ENCODE results near the gene FAM229A. TPM values are rescaled to one million over a fixed set of nuclear protein-coding genes. Genes with fewer than 3 reads are reported as not detected.

Gene FAM229A
- total RNA-seq, 1 experiment from 2014 or later: 5.6 TPM

GRCh38 chr1:32406629-32407111, 44.4 kb upstream of the FAM229A start:
- Histone ChIP-seq H4K5ac (ENCODE audit: insufficient read length, low read depth, low read length) (no peak overlapping the region), H2BK20ac (ENCODE audit: low read depth, low read length, poor library complexity, severe bottlenecking) (no peak overlapping the region), H3K79me2 (ENCODE audit: insufficient read depth, low read length) (no peaks in the 10 kb centered on the region), H3K4me1 (ENCODE audit: insufficient read depth, low read length) (no peaks in the 10 kb centered on the region), H4K91ac (ENCODE audit: insufficient read length, low read depth, low read length) (no peak overlapping the region), H2AK5ac (ENCODE audit: insufficient read length, low read length) (no peak overlapping the region), H3K27me3 (ENCODE audit: insufficient read depth, low read length) (no peaks in the 10 kb centered on the region), H3K18ac (ENCODE audit: insufficient read length, low read depth, low read length) (no peak overlapping the region), H3K56ac (ENCODE audit: insufficient read length, low read depth, low read length) (no peak overlapping the region), H3K9me3 (ENCODE audit: control insufficient read depth, low read depth, low read length) (no peaks in the 10 kb centered on the region), H4K8ac (replicated peaks; ENCODE audit: insufficient read length, low read depth, low read length) (no peak overlapping the region), H3K27ac (ENCODE audit: insufficient read length, low read depth, low read length) (no peak overlapping the region), H3K9ac (ENCODE audit: extremely low read depth, insufficient read length, low read length) (no peak overlapping the region), H2BK15ac (ENCODE audit: low read depth, low read length) (no peak overlapping the region), H3K79me1 (ENCODE audit: insufficient read depth, low read depth, low read length, poor library complexity, severe bottlenecking) (no peaks in the 10 kb centered on the region), H3K4ac (ENCODE audit: low read depth, low read length) (no peak overlapping the region), H3K14ac (ENCODE audit: insufficient read depth, low read length) (no peak overlapping the region), H2AFZ (ENCODE audit: low read length) (no peak overlapping the region), H2BK120ac (ENCODE audit: low read depth, low read length, poor library complexity, severe bottlenecking) (no peak overlapping the region), H3K23me2 (ENCODE audit: insufficient read length, low read depth, low read length, poor library complexity, severe bottlenecking) (no peaks in the 10 kb centered on the region), H2BK12ac (ENCODE audit: insufficient read length, low read depth, low read length) (no peak overlapping the region), H2BK5ac (ENCODE audit: insufficient read length, low read length) (no peak overlapping the region), H3K23ac (ENCODE audit: insufficient read length, low read depth, low read length) (no peak overlapping the region), H3K4me2 (ENCODE audit: insufficient read depth, insufficient read length, low read length) (no peak overlapping the region), H4K20me1 (ENCODE audit: control insufficient read depth, insufficient read depth, insufficient read length) (no peaks in the 10 kb centered on the region), H3T11ph (ENCODE audit: low read length) (no peak overlapping the region)
- Mint-ChIP-seq H3K9me3 (no peaks in the 10 kb centered on the region), H3K27ac (no peak overlapping the region), H3K4me3 (no peak overlapping the region), H3K4me1 (peaks cover 0 to 6% of the 10 kb centered on the region in 2 experiments; a peak in 1 of 4 replicates), H3K27me3 (ENCODE audit: low read depth) (peaks cover 2% of the 10 kb centered on the region), H3K36me3 (ENCODE audit: insufficient read depth in 1 of 3, low read depth in 3 of 3) (peaks cover 0 to 3% (median 0%) of the 10 kb centered on the region in 3 experiments; a peak in 1 of 7 replicates)
- TF ChIP-seq CTCF (conservative IDR thresholded peaks at IDR 0.05): no peak
- WGBS (ENCODE audit: extremely low coverage, insufficient read length, low lambda C conversion rate): no CpG with 5 or more reads among the region's 4 CpGs
- DNase-seq: no peak
